Measurements from ENCODE around the gene SLC30A9.

- TF ChIP-seq CTCF (IDR thresholded peaks at IDR 0.05; ENCODE audit: low read depth, low read length), result no peak
- no peak for TF ChIP-seq EZH2phosphoT487 (IDR thresholded peaks at IDR 0.05; ENCODE audit: low read depth)
These were observed 25.1 kb downstream of the SLC30A9 start for GRCh38 chr4:42015438-42015837.
